IMR-90 (cell line): Measurements from ENCODE around the gene SOBP. TPM values are rescaled to one million over a fixed set of nuclear protein-coding genes. Genes with fewer than 3 reads are reported as not detected.
A peak's percentile ranks its signal among the peaks of the same experiment; 100 is the strongest.

Source experiments
- ATAC-seq: fragments of 200-7000 bp; cut with Tn5 transposase; 2 replicates; pipeline ENCODE4 v1.9.1; 2020; ENCODE audit warnings: low read depth, mild to moderate bottlenecking, moderate library complexity
- BruUV-seq: library from RNA; stranded (reverse); fragments of 400-500 nt; replicated peaks from 2 replicates; lab custom pipeline; 2021; lab: Mats Ljungman, UMichigan
- CTCF ChIA-PET: fragments of 300-600 bp; formaldehyde crosslinking; extraction: SDS; loops from one replicate; lab custom pipeline; 2021; ENCODE audit warnings: antibody characterized with exemption; lab: Yijun Ruan, JAX
- POLR2A ChIA-PET: fragments of 300-600 bp; sonication (Branson Sonifier 250); formaldehyde crosslinking; loops from one replicate; lab custom pipeline; 2022; ENCODE audit warnings: antibody characterized with exemption; ENCODE audit not compliant: unreplicated experiment; lab: Charles Lee
- DNase-seq: peaks from one replicate; pipeline ENCODE4 v3.0.0; 2013
- H2AFZ ChIP-seq: replicated peaks from 2 replicates; pipeline ENCODE3; 2013; ENCODE audit warnings: low read length, mild to moderate bottlenecking; ENCODE audit not compliant: poor library complexity
- H2AK5ac ChIP-seq: 2 replicates; pipeline ENCODE4 v1.6.1; 2013; ENCODE audit warnings: low read depth, low read length, inconsistent platforms
- H2AK9ac ChIP-seq: replicated peaks from 2 replicates; pipeline ENCODE3; 2013; ENCODE audit warnings: mild to moderate bottlenecking, low read depth, low read length, moderate library complexity; ENCODE audit not compliant: poor library complexity
- H2BK120ac ChIP-seq: 2 replicates; pipeline ENCODE4 v1.6.1; 2013; ENCODE audit warnings: low read depth, low read length, inconsistent platforms
- H2BK15ac ChIP-seq: 3 replicates; pipeline ENCODE4 v1.6.1; 2013; ENCODE audit warnings: low read depth, low read length, inconsistent platforms
- H2BK20ac ChIP-seq: 2 replicates; pipeline ENCODE4 v1.6.1; 2013; ENCODE audit warnings: low read depth, mild to moderate bottlenecking, inconsistent platforms, low read length, moderate library complexity
- H2BK5ac ChIP-seq: 2 replicates; pipeline ENCODE4 v1.6.1; 2013; ENCODE audit warnings: mild to moderate bottlenecking, low read depth, low read length, inconsistent platforms; ENCODE audit not compliant: poor library complexity, severe bottlenecking
- H3K14ac ChIP-seq: replicated peaks from 2 replicates; pipeline ENCODE4 v1.6.1; 2013; ENCODE audit warnings: low read depth, low read length, inconsistent platforms
- H3K18ac ChIP-seq: 2 replicates; pipeline ENCODE4 v1.6.1; 2013; ENCODE audit warnings: low read depth, low read length, control low read depth
- H3K23ac ChIP-seq: 2 replicates; pipeline ENCODE4 v1.6.1; 2013; ENCODE audit warnings: low read depth, low read length, inconsistent platforms
- H3K27ac ChIP-seq: 2 replicates; pipeline ENCODE4 v1.5.1; 2013; ENCODE audit warnings: mild to moderate bottlenecking, control low read depth, low read length; ENCODE audit not compliant: insufficient read depth
- H3K27me3 ChIP-seq: 2 replicates; pipeline ENCODE4 v1.6.1; 2013; ENCODE audit warnings: low read length; ENCODE audit not compliant: control insufficient read depth, insufficient read depth
- H3K36me3 ChIP-seq: 2 replicates; pipeline ENCODE4 v1.6.1; 2013; ENCODE audit warnings: low read length, mixed read lengths; ENCODE audit not compliant: control insufficient read depth, insufficient read depth
- H3K4ac ChIP-seq: 2 replicates; pipeline ENCODE4 v1.6.1; 2013; ENCODE audit warnings: low read depth, low read length, inconsistent platforms
- H3K4me1 ChIP-seq: 2 replicates; pipeline ENCODE4 v1.6.1; 2013; ENCODE audit warnings: low read length, mixed read lengths; ENCODE audit not compliant: control insufficient read depth, insufficient read depth
- H3K4me2 ChIP-seq: 2 replicates; pipeline ENCODE4 v1.6.1; 2013; ENCODE audit warnings: low read depth, mild to moderate bottlenecking, control low read depth, low read length, moderate library complexity
- H3K4me3 ChIP-seq: 2 replicates; pipeline ENCODE4 v1.5.1; 2013; ENCODE audit warnings: low read depth, mild to moderate bottlenecking, control low read depth, low read length, moderate library complexity; ENCODE audit not compliant: insufficient read depth
- H3K56ac ChIP-seq: 2 replicates; pipeline ENCODE4 v1.6.1; 2013; ENCODE audit warnings: low read length, inconsistent platforms; ENCODE audit not compliant: insufficient read depth; ENCODE audit errors: extremely low read depth
- H3K79me1 ChIP-seq, 2 experiments: 2 replicates each; pipeline ENCODE4 v1.6.1; 2013; ENCODE audit warnings: low read length in 2 of 2, inconsistent platforms in 1 of 2, low read depth in 1 of 2
- H3K9ac ChIP-seq: 2 replicates; pipeline ENCODE4 v1.6.1; 2013; ENCODE audit warnings: low read depth, low read length, control low read depth
- H3K9me1 ChIP-seq: 2 replicates; pipeline ENCODE4 v1.6.1; 2013; ENCODE audit warnings: low read length, inconsistent platforms; ENCODE audit not compliant: insufficient read depth
- H3K9me3 ChIP-seq: 2 replicates; pipeline ENCODE4 v1.6.1; 2013; ENCODE audit warnings: low read length; ENCODE audit not compliant: control insufficient read depth, insufficient read depth
- H4K20me1 ChIP-seq: 2 replicates; pipeline ENCODE4 v1.6.1; 2013; ENCODE audit warnings: low read length, inconsistent platforms; ENCODE audit not compliant: insufficient read depth
- H4K5ac ChIP-seq: 2 replicates; pipeline ENCODE4 v1.6.1; 2013; ENCODE audit warnings: mild to moderate bottlenecking, low read depth, low read length, control low read depth
- H4K8ac ChIP-seq, 2 experiments: 2 replicates each; pipeline ENCODE4 v1.6.1; 2013; ENCODE audit warnings: low read depth in 2 of 2, low read length in 2 of 2, control low read depth in 1 of 2, inconsistent platforms in 1 of 2
- H4K91ac ChIP-seq: 2 replicates; pipeline ENCODE4 v1.6.1; 2013; ENCODE audit warnings: low read depth, low read length, inconsistent platforms; ENCODE audit not compliant: insufficient read depth
- RCOR1 ChIP-seq: IDR thresholded peaks from 2 replicates; pipeline ENCODE4 v1.6.1; 2012; ENCODE audit warnings: mild to moderate bottlenecking, low read length, improper control_type of control experiment; ENCODE audit not compliant: insufficient replicate concordance
- WGBS, 2 experiments: methylation state at CpG; one replicate each; pipeline versions ENCODE4 v1.1.5 to v1.1.7; 2013; ENCODE audit warnings: missing lambda C conversion rate in 2 of 2; ENCODE audit not compliant: insufficient read length in 1 of 2; ENCODE audit errors: extremely low coverage in 2 of 2; 5-methylcytosine and 5-hydroxymethylcytosine counted together
- dilution Hi-C: fragments of 300-500 bp; cut with HindIII; formaldehyde crosslinking; loops from one replicate; pipeline ENCODE4 v1.14.3; 2018; ENCODE audit warnings: low sequenced_read_pairs; ENCODE audit not compliant: unreplicated experiment
- in situ Hi-C: fragments of 300-500 bp; cut with MboI; formaldehyde crosslinking; loops from 3 replicates; pipeline ENCODE4 v1.14.3; 2019; ENCODE audit warnings: low sequenced_read_pairs, inconsistent platforms, mixed read lengths
- intact Hi-C: fragments of 100-400 bp; cut with micrococcal nuclease; formaldehyde crosslinking; loops from 2 replicates; pipeline ENCODE4 v1.10.0; 2022
- polyA plus RNA-seq, 3 experiments: library from polyadenylated mRNA; depleted of rRNA; stranded (reverse); fragments of >200 nt; gene quantifications; 2 replicates each; pipeline ENCODE4 v1.2.3, GENCODE V29; 2012; ENCODE audit warnings: low replicate concordance in 1 of 3
- total RNA-seq: library from RNA; depleted of rRNA; stranded (reverse); fragments of >200 nt; gene quantifications from 2 replicates; pipeline ENCODE4 v1.2.3, GENCODE V29; 2012

Gene SOBP
- total and polyA plus RNA-seq, 2 of the 4 experiments (the other 2 are of a cell fraction), result 0.60 to 0.72 TPM

DNA sequence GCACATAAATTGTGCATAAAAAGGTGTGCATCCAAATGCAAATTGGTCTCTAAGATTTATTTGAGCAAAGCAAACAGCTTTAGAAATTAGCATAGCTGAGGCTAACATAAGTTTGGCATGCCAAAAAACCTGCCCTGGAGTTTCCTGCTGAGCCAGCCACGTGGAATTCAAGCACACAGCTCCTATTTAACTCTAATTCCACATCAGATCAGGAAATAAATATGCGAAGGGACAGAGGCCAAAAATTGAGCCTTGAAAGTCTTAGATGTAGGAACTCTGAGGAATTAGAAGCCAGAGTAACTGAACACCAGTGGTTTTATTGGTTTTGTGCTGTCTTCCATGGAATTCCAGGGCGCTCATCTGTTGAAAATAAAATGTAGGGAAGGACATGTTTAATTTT lies 19.6 kb downstream of the SOBP start:
- H3K36me3 ChIP-seq, result no peaks in the 10 kb centered on the region; the same call in 1 of the 2 replicates
- in situ Hi-C loops (no loop called here), dilution Hi-C loops (no loop called here), intact Hi-C loops (no loop called here)
- H3K4me1 ChIP-seq, result no peaks in the 10 kb centered on the region
- H3K14ac ChIP-seq, result no peak overlapping the region
- H3K9me3 ChIP-seq, result no peaks in the 10 kb centered on the region
- peaks cover 3% of the 10 kb centered on the region; the same call in 1 of the 2 replicates for H3K9me1 ChIP-seq
- no peaks in the 10 kb centered on the region for H3K79me1 ChIP-seq
- no peak overlapping the region for H2BK5ac ChIP-seq
- H3K18ac ChIP-seq, result no peak overlapping the region
- no peak overlapping the region for H3K4me3 ChIP-seq
- no peak overlapping the region for H2AK9ac ChIP-seq
- CTCF ChIA-PET, result interaction anchor here (1.2 kb wide), 1 partner anchor 29 kb away, joined by 3 read pairs; no protein-coding TSS in a partner anchor
- no peak overlapping the region for H2BK15ac ChIP-seq
- H3K27me3 ChIP-seq, result no peaks in the 10 kb centered on the region
- H3K23ac ChIP-seq, result no peak overlapping the region
- WGBS, 2 experiments, result no CpG with 5 or more reads among the region's 3 CpGs
- DNase-seq (peak; percentile 45), ATAC-seq (peak; percentile 51)
- H3K9ac ChIP-seq, result no peak overlapping the region
- no peak overlapping the region for H4K8ac ChIP-seq
- no peak overlapping the region for H2AK5ac ChIP-seq
- H4K5ac ChIP-seq, result no peak overlapping the region
- H4K20me1 ChIP-seq, result no peaks in the 10 kb centered on the region
- BruUV-seq, result no TSS peak
- H3K56ac ChIP-seq, result no peak overlapping the region
- no peak overlapping the region for H3K4ac ChIP-seq
- no peak overlapping the region for H3K4me2 ChIP-seq
- TF ChIP-seq RCOR1, result no peak
- H2BK20ac ChIP-seq, result no peak overlapping the region
- H4K91ac ChIP-seq, result no peak overlapping the region
- H2AFZ ChIP-seq, result no peak overlapping the region
- POLR2A ChIA-PET, result no interaction called here
- no peak overlapping the region for H3K27ac ChIP-seq
- no peak overlapping the region for H2BK120ac ChIP-seq
